Measurements from ENCODE around the gene MPIG6B.
A peak's percentile ranks its signal among the peaks of the same experiment; 100 is the strongest.
"Not testable (repeated sequence)": the region's sequence is repeated elsewhere in the genome, so short reads cannot be mapped to it uniquely, and the experiment has no call there.

Gene MPIG6B

DNA sequence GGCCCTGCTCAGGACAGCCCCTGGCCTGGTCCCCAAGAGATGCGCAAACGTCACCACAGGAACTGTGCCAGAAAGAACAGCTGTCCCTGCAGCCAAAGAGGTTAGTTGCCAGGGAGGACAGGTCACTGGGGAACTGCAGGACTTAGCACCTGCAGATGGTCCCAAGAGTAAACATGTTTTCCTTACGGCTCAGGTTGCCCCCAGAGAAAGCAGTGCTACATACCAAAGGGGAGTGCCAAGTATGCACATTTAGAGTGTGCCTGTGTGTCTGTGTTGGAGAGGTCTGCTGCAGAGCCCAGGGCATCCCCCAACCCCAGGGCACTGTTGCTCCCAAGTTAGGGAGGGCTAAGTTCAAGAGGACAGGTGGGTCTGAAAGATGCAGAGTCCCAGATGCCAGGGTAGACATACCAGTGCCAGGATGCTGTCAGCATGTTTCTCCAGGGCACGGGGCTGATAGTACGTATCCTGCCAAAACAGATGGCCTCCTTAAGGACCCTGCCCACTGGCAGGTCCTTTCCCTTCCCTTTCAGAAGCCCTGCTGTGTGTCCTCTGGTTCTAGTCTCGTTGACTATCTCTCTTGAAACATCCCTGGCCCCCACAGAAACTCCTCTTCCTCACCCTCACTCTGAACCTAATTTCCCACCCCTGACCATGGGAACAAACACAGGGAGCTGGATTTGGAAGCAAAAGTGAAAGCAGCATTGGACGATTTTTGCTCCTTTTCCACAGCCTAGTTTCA, 21.3 kb upstream of the MPIG6B start:
- DNase-seq = no peak

DNA sequence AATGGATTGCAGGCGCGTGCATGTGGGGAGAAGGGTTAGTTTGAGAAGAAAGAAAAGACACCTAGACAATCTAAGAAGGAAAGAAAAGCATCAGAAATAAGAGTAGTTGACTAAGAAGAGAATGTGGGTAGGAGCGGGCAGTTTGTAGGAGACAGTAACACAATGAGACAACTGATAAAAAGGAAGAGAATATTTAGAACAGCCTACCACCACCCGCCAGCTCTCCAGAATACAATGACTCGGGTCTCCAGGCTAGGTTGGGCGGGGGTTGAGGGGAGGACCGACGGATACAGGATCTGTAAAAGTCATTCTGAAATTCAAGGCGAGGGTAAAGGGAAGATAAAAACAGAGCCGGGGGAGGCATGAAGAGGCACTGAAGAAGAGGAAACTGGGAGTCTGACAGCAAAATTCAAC, 20.8 kb upstream of the MPIG6B start:
- no peak for DNase-seq

DNA sequence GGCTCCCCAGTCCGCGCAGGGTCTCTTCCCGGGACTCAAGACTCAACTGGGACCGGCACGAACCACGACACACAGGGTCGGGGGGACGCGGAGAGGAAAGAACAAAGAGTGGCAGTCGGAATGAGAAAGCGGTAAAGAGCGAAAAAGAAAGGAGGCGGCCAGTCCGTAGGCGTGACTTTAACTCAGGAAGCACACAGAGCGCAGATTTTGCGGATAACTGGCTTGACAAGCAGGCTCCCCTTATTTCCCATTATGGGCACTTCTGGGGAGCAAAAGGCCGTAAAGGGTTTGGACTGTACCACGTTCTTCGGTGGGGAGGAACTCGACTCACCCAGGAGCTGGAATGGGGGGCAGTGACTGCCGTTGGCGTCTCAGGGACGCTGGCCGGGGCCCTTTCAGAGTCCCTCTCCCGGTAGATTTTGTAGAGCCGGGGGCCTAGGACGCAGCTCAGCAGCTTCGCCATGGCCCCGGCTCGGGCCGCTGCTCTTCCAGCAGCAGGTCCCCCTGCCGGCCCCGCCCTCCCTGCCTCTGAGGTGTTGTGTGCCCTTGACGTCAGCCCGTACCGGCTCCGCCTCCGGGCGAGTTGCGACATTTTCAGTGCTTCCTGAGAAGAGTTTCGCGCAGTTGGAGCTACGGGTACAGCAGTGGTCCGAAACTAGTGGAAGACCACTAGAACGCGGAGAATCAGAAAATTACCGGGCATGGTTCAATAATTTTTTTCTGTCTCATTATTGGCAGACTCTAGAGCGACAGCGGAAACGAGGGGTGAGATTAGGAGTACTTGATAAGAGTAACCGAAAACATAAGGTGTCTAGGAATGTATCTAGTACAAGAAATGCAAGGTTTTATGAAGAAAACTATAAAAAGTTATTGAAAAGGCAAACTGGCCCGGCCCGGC, 20.1 kb upstream of the MPIG6B start, which contains the start of gene ABHD16A:
Gene ABHD16A, minus strand, starts transcription at position 506 of the 898 bp plus-strand sequence. Its CDS starts 43 bp downstream, at position 463.
- peak; percentile 98 for DNase-seq

DNA sequence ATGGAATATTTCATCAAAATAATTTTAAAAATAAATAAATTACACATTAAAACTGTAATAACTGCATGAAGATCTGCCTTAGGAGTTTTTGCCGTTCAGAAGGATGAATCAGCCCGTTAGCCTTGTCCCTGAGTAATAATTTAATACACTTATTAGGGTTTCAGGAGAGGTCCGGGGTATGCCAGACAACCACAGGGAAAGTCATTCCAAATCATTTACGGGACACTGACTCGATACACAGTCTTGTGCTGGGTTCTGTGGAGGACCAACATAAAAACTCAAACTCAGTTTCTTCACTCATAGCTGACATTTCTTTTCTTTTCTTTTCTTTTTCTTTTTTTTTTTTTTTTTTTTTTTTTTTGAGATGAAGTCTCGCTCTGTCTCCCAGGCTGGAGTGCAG, 17.2 kb upstream of the MPIG6B start:
- DNase-seq = no peak

DNA sequence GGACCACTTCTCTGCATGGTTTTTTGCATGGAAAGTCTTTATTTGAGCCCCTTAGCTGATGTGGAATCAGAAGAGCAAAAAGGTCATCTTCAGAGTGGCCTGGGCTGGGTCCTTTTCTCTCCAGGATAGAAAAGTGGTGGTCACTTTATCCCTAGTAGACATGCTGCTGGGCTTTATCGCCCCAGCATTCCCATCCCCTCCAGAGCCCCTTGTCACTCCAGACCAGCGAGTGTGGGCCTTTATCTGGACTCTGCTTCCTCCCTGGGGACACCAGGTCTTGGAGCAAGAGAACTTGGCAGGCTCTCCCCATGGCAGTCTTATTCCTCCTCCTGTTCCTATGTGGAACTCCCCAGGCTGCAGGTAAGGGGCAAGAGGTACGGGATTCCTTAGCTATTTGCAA, 16.6 kb upstream of the MPIG6B start, which contains the start of gene LY6G6F:
Gene LY6G6F, plus strand, starts transcription at position 268 of the 400 bp plus-strand sequence. Its CDS starts 41 bp downstream, at position 309.
- no peak for DNase-seq

DNA sequence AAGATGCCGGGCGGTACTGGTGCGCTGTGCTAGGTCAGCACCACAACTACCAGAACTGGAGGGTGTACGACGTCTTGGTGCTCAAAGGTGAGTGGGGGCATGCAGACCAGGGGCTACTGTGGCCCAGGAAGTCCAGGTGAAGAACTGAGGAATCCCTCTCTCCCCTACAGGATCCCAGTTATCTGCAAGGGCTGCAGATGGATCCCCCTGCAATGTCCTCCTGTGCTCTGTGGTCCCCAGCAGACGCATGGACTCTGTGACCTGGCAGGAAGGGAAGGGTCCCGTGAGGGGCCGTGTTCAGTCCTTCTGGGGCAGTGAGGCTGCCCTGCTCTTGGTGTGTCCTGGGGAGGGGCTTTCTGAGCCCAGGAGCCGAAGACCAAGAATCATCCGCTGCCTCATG, 15.5 kb upstream of the MPIG6B start:
- no peak for DNase-seq

DNA sequence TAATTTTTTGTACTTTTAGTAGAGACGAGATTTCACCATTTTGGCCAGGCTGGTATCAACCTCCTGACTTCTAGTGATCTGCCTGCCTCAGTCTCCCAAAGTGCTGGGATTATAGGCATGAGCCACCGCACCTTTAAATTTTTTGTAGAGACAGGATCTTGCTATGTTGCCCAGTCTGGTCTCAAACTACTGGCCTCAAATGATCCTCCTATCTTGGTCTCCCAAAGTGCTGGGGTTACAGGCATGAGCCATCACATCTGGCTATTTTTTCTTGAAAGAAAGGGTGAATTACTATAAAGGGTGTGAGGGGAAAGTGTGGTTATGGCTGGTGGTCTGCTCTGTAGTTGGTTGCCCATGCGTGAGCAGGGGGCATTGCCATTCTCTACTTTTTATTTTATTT, 14.9 kb upstream of the MPIG6B start:
- DNase-seq = no peak

DNA sequence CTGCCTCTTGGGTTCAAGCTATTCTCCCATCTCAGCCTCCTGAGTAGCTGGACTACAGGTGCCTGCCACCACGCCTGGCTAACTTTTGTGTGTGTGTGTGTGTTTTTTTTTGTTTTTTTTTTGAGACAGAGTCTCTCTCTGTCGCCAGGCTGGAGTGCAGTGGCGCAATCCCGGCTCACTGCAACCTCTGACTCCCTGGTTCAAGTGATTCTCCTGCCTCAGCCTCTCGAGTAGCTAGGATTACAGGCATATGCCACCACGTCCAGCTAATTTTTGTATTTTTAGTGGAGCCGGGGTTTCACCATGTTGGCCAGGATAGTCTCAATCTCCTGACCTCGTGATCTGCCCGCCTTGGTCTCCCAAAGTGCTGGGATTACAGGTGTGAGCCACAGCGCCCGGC, 14.0 kb upstream of the MPIG6B start:
- DNase-seq = not testable (repeated sequence)

DNA sequence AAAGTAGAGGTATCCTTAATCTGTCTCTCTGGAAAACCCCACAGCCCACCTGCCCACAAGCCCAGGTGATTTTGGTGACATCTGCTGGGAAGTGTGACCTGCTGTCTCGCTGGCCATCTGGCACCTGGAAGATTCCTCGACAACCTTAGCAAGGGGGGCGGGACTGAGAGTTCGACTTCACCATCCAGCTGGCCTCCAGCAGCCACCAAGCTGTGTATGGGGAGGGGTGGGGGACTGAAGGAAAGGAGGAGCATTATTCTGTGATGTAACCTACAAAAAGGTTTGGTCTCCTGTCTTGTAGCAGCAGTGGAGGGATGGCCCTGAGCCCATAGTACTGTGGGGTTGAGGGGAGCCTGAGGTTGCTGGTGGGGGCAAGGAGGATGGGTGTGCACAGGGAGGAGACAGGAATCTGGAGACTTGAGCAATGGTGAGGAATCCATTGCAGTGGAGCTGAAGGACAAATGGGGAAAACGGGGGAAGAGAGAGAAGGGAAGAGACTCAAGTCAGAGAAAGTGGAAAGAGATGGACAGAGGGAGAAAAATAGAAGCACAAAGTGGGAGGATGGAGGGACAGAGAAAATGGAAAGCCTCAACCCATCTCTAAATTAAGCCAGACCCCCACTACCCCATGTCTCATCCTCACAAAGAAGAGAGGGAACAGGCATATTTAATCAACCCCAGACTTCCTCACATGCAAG, 12.5 kb upstream of the MPIG6B start:
- no peak for DNase-seq

DNA sequence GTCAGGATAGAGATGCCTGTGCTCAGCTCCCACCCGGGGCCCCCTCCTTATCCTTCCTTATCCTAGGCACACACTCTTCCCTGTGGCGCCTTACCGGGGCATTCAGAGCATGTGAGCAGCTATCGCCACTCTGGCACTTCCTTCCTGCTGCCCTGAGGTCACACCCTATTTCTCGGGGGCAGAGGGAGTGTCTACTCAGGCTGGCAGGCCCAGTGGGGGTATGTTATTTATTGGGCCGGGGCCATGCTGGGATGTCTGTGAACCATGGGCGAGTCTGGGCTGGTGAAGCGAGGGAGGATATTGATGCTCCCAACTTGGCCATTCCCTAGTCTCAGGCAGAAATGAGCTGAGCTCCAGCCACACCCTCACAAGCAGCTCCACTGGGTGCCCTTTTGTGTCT, 11.9 kb upstream of the MPIG6B start:
- no peak for DNase-seq

DNA sequence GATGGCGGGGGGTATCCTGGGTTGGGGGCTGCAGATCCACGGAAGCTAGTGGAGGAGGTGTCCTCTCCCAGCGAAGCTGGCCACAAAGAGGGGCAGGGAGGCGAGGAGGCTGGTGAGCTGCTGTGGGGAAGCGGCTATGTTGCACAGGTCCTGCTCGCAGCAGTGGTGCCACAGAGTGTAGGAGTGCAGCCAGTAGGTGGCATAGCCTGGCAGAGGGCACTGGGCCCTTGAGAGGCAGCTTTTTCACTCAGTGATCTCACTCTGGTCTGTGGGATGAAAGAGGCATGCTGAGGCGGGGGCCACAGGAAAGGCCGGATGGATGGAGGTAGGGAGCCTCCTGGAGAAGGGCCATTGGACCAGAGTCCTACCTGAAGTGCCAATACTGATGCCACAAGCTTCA, 10.9 kb upstream of the MPIG6B start:
- no peak for DNase-seq

DNA sequence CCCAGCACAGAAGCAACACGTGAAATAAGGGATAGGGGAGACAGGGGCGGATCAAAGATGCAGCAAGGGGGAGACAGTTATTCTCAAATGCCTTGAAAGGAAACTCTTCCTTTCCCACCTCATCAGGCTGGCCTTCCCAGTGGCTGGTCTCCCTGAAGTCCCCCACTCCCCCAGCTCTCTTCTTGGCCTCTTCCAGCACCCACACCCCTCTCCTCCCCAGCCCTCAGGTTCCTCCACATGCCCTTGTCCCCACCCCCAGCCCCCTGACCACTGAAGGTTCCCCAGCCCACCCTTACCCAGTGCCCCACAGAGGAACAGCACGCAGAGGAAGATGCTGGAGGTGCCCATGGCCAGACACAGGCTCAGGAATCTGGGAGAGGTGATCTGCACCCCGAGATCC, 9.7 kb upstream of the MPIG6B start:
- no peak for DNase-seq

DNA sequence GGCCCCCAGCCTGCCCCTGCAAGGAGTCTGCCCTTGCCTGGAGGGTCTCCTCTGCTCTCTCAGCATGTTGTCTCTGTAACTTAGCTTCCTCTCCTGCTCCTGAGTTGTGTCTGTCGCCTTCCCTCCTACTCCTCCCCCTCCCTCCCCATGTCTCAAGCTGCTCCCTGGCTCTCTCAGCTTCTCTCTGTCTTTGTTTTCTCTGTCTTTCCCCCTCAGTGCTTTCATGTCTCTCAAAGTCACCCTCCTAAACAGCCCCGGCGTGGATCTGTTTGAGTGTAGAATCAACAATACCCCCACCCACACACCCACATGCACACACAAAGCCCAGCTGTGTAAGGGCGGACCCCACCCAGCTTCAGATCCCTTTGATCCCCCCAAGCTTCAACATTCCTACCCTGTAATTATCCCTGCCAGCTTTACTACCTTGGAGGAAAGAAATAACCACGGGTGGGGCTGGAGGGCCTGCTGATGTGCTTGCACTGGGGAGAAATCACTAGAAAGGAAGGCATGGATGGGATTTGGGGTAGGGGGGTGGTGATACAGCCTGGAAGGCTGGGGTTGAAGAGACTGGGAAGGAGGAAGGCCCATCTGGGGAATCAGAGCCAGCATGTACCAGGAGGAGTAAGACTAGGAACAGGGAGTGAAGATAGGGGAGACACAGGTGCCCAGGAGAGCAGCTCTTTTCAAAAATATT, 9.0 kb upstream of the MPIG6B start:
- no peak for DNase-seq

DNA sequence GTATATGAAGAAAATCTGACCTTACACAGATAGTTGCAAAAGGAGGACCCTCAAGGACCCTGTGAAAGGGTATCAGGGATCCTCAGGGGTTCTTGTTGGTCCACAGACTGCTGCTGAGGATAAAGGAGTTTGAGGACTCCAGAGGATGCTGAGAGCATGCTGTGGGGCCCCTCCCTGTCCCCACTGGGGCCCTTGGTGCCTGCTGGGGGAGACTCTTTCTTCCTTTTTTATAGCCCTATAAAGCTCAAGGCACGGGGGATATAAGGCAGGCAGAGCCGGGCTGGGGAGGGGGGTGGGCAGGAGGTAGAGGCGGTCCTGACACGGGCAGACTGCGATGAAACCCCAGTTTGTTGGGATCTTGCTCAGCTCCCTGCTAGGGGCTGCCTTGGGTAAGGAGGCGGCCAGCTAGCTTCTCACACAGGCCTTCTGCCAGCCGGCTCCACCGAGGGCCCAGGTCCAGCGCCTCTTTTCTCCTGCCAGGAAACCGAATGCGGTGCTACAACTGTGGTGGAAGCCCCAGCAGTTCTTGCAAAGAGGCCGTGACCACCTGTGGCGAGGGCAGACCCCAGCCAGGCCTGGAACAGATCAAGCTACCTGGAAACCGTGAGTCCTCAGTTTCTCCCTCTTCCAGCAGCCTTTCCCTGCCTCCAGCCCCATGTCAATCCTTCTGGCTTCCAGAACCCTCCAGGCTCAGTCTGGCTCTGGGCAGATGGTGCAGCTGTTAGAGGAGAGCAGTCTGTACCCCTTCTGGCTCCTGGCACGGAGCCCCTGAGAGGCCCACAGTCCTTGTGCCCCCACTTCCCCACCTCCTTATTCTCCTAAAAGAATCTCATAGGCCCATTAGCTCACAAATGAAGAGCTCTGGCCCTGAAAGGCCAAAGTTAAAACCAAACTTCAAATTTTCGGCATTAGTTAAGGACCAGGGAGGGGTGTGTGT, 7.9 kb upstream of the MPIG6B start, which contains the start of gene LY6G6D:
Gene LY6G6D, plus strand, starts transcription at position 327 of the 937 bp plus-strand sequence. Its CDS starts 8 bp downstream, at position 335.
- DNase-seq = no peak

DNA sequence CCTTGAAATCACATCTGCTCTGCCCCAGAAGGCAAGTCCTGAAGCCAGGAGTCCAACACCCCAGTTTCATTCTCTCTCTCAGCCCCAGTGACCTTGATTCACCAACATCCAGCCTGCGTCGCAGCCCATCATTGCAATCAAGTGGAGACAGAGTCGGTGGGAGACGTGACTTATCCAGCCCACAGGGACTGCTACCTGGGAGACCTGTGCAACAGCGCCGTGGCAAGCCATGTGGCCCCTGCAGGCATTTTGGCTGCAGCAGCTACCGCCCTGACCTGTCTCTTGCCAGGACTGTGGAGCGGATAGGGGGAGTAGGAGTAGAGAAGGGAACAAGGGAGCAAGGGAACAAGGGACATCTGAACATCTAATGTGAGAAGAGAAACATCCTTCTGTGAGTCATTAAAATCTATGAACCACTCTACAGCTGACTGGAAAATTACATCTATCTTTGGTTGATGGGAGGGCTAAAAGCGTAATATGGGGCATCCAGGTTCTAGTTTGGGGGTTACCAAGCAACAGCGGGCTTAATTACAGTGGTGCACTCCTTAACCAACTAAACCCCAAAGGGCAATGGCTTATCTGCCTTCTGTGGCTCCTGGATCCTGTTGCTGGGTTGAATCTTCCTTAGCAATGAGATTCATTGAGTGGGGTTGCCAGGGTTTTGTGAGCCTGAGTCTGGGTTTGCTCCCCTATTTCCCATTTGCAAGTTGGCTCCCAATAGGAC, 5.5 kb upstream of the MPIG6B start:
- DNase-seq = no peak

DNA sequence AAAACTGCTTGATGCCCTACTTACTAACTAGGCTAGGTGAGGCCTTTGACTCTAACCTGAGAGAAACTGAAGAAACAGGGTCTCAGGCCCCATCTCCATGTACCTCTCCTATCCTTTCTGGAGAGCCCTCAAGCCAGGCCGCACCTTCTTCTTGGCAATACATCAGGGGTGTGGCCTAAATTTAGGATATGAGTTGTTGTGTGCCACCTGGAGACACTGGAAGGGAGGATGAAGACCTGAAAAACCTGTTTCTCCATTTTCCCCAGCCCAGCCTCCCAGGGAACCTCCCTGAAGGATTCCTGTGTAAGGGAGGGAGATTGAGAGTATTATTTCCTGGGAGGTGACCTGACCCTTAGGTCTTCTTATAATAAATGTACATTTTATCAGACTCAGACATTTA, 4.9 kb upstream of the MPIG6B start:
- no peak for DNase-seq

DNA sequence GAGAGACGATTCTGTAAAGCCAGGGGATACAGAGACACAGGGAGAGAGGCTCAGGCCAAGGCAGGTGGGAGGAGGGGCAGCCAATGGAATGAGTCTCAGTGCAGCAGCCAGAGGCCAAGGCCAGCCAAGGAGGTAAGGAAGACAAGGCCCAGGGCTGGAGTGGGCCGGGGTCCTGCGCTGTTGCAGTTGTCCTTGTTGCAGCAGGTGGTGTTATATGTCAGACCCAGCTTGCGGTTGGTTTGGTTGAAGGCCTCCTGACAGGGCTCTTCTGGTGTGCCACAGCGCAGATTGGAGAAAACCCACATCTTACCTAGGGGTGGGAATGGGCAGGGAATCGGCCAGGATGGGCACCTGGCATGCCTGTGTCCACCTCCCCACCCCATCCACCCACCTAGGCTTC, 4.2 kb upstream of the MPIG6B start:
- no peak for DNase-seq

DNA sequence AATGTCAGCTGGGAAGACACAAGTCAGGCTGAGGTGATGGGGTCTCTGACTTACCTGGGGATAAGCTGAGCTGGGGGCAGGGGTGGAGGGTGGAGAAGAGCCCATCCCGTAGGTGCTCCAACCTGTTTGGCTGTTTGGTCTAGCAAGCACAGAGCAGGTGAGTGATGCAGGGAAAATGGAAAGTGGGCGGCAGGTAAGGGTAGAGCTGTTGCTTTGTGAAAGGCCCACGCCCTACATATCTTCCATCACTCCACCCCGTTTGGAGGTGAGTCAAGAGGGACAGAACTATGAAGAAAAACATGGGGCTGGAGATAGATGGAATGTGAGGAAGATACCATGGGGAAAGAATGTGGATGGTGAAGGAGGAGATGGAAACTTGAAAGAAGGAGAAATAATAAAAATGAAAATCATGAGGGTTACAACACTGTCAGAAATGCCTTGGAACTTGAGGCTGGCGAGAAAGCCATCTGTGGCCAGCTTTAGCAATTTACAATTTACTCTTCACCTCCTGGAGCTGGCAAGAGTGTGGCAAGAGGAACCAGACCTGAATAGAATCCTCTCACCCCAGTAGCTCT, 2.9 kb upstream of the MPIG6B start:
- no peak for DNase-seq

DNA sequence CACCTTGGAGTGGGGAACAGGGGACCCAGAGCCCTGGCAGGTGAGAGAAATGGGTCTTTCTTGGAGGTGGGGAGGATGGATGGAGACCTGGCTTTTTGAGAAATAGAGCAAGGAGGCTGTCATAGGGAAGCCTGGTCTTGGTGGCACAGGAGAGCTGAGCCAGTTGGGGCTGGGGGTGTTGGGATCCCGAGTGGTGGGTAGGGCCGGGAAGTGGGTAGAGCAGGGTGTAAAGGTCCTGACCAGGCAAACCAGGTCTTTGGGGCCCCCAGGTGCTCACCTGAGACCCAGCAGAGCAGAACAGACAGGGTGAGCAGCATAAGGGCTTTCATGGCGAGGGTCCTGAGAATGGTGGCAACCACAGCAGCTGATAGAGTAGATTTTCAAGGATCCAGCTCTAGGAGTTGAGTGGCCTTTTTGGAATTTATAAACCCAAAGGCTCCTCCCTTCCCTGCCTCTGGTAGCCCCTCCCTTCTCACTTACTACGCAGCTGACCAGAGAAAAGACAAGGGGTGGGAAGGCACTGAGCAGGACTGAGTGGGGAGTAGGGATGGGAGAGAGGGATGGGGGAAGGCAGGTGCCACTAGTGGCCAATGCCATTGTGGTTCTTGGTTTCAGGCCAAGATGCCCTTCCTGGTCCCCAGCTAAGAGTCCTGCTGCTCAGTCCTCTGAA, 1.7 kb upstream of the MPIG6B start, which contains the start of gene LY6G6C:
Gene LY6G6C, minus strand, starts transcription at position 396 of the 670 bp plus-strand sequence. Its CDS starts 67 bp downstream, at position 329.
- no peak for DNase-seq

DNA sequence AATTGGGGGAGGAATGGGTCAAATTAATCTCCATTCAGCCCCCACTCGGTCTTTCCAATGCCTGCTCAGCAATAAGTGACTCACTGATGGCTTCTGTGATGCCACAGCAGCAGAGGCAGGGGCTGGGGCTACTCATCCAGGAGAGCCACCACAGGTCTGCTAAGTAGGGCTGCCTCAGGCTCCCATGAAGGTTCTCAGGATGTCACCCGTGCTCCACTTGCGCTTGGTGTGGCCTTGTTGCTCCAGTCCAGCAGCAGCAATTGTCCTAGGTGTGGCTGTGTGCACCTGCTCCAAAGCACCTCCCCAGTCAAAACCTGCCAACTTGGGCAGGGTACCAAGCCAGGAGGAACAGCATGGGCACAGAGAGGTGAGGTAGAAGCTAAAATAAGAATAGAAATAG, 1.0 kb upstream of the MPIG6B start:
- DNase-seq = no peak
